GM12801 (cell line): Measurements from ENCODE around the gene SALL1.

ENCODE experiments used
- CTCF ChIP-seq: IDR thresholded peaks from one replicate; pipeline ENCODE4 v1.5.1; 2011; ENCODE audit warnings: control low read depth; ENCODE audit not compliant: insufficient read length; ENCODE audit errors: extremely low read depth

SALL1 gene

GRCh38 chr16:51119556-51119955, 31.5 kb downstream of the SALL1 start:
- TF ChIP-seq CTCF: no peak

GRCh38 chr16:51116353-51116752, 34.7 kb downstream of the SALL1 start:
- TF ChIP-seq CTCF: no peak

- no peak for TF ChIP-seq CTCF
Observed at GRCh38 chr16:51114382-51114781, 36.7 kb downstream of the SALL1 start.

GRCh38 chr16:51113236-51114125, 37.6 kb downstream of the SALL1 start:
- no peak for TF ChIP-seq CTCF

GRCh38 chr16:51112323-51112722, 38.7 kb downstream of the SALL1 start:
- TF ChIP-seq CTCF: no peak

- no peak for TF ChIP-seq CTCF
Observed at GRCh38 chr16:51111759-51112158, 39.3 kb downstream of the SALL1 start.

GRCh38 chr16:51110700-51111157, 40.3 kb downstream of the SALL1 start:
- TF ChIP-seq CTCF: no peak
